Stimulated activated CD8-positive, alpha-beta memory T cell treated with anti-CD3 and anti-CD28 coated beads, Interleukin-2, amount 100 ng/mL, for 1 hour (primary cell): ENCODE measurements around the gene SYT9.
"Not testable (repeated sequence)": the region's sequence is repeated elsewhere in the genome, so short reads cannot be mapped to it uniquely, and the experiment has no call there.

Experiments
- DNase-seq, 2 donors: peaks; one replicate each; pipeline ENCODE4 v3.0.0-alpha.2; 2020; ENCODE audit warnings: low read depth in 2 of 2

Gene SYT9

DNA sequence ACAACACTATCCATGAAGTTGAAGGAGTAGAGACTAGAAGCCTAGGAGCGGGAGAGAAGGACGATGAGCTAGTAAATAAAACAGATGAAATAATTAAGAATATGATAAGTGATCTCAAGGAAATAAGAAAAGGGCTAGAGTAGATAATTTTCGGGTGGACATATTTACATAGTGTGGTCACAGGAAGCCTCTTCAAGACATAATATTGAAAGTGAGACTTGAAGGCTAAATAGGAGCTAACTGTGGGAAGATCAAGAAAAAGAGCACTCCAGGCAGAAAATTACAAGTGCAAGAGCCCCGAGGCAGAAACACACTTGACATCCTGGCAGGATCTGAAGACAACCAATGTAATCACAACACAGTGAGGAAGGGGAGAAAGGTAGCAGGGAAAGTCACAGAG lies 250.2 kb downstream of the SYT9 start:
- no peak for DNase-seq

DNA sequence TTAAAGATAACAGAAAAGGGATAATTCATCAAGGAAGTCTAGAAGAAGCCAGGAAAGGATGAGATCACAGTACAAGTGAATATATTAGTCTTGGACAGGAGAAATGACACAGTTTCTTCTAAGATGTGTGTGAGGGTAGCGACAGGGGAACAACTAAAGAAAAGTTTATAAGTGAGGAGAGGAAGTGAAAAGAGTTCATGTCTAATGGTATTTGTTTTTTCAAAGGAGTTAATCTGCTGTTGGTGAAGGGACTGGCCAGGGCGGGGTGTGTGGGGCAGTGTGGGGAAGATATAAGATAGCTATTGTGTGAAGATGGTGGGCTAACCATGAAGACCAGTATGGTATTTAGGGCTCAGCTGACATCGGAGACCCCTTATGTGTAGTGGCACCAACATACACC lies 254.5 kb downstream of the SYT9 start:
- DNase-seq: no peak

DNA sequence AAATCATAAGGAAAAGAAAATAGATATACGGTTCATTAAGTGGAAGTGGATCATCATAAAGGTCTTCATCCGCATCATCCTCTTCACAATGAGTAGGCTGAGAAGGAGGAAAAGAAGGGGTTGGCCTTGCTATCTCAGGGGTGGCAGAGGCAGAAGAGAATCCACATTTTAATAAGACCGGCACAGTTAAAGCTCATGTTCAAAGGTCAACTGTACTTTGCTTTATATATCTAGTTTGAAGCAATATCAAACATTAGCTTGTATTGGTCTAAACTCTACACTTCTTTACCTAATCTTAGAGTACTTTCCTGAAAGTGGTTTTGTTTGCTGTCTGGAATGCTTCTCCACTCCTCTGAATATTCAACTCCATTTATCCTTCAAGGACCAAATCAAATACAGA lies 256.4 kb downstream of the SYT9 start:
- no peak for DNase-seq

DNA sequence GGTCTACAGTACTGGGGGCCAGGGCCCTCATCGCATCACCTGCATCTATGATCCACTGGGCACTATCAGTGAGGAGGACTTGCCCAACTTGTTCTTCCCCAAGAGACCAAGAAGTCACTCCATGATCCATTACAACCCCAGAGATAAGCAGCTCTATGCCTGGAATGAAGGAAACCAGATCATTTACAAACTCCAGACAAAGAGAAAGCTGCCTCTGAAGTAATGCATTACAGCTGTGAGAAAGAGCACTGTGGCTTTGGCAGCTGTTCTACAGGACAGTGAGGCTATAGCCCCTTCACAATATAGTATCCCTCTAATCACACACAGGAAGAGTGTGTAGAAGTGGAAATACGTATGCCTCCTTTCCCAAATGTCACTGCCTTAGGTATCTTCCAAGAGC lies 258.3 kb downstream of the SYT9 start:
- no peak for DNase-seq

DNA sequence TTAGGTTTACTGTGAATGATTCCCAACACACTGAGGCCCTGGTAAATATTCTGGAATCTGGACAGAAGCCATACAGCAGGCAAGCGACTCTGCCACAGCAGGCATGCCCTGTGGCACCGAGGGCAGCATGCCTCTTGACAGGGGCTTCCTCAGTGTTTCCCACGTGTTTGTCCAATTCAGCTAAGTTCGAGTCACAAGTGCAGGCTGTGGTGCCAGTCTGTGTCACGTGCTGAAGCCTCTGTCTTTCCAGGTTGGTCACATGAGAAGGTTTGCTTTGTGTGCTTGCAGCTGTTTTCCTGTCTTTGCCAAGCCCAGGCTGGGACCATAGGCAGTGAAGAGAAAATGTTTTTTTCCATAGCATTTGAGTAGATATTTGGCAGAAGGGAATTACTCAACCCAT lies 259.7 kb downstream of the SYT9 start:
- no peak for DNase-seq

DNA sequence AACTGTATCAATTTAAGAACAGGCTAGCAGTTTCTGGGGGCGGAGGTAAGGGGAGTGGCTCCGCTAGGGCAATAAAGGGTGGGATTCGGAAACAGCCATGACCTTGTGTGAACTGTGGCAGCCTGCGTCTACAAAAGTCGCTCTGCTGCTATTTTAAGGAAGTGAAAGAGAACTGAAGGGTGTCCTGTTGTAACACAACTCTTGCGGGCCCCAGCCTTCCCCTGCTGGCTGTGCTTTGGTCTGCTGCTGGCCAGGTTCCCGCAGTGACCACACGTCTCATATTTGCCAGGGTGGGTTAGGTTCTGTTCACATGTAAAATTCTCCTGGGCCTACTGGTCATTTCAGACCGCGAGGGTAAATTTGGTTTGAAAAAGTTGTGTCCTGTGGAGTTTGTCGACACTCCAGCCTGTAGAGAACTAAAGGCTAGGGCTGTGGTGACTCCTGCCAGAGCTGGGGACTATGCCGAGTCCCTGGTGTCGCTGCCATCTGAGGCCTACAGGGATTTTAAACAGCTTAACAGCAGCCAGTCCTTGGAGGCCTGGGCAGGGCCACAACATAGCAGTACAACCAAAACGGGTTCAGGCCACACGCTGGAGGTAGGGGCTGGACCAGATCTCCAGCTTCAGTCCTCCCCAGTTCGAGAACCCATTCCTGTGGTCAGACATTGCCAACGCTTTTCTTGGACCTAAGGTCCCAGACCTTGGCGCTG lies 261.0 kb downstream of the SYT9 start:
- DNase-seq: no peak

DNA sequence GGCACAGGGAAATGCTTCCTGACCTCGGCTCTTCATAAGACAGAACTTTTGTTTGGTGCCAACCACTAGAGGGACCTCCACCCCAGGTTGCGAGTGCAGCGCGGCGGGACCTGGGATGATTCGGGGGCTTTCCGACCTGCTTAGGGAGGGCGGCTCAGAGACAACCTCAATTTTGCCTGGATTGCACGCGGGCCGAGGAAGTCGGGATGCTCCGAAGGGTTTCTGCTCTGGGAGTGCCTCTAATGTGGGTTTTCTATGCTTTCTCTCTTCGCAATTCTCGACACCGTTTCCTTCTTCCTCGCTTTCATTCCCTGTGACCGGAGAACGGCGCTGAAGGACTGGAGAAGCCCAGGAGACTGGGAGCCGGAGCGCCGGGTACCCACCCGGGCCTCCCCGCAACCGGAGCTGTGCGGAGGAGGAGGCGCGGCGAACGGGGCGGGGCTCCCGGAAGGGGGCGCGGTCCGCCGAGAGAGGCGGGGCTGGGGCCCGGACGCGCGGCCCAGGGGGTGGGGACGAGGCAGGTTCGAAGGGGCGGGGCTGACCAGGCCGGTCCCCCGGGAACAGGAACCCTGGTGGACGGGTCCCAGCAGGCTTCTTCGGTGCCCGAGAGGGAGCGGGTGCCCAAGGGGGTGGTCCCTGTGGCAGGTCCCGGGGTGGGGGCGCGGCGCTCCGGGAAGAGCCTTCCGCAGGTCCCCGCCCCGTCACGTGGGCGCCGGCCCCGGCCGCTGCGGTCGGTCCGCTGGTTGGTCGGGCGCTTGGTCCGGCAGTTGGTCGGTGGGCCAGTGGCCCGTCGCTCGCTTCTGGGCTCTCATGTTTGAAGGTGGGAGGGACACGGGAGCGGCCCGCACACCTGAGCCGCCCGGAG lies 261.8 kb downstream of the SYT9 start, which contains the start of gene PPFIBP2:
Gene PPFIBP2 (plus strand): TSS at position 766 of the 865 bp plus-strand sequence. CDS start 35,477 bp downstream, outside the sequence.
- DNase-seq: peak; percentile 66 to 70

DNA sequence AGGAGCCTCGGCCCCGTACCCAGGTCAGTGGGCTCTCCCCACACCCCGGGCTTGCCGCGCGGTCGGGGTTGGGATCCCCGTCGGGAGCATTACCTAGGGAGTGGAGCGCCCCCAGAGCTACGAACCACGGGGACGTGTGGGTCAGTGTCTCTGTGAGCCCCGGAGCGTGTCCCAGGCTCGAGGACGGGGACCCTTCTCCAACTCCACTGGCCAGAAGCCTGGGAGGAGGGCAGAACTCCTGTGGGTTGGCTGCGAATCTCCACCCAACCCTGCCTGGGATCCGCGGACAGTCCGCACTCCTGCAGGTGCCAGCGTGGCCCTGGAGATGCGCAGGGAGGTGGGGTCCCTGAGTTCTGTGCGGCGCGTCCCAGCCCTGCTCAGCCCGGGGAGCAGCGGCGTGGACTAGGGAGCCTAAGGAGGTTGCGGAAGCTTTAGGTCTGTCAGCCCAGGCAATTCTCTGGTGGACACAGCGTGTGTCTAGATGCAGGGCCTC lies 262.4 kb downstream of the SYT9 start:
- no peak for DNase-seq

DNA sequence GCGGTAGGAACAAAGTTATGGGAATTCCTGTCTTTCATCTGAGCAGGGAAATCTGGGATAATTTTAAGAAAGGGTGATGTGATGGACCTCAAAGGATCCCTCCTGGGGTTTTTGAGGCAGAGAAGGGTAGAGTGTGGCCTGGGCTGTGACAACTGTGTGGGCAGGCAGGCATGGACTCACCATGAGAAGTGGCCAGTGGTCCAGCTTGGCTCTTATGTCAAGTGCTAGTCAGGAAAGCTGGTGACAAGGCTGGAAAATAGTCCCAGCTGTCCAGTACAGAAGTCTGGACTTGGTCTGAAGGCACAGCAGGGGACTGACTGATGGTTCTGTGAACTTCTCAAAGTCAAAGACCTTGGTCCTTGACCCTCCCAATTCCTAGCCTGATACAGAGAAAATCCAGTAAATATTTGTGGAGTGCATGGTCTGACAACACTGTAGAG lies 263.8 kb downstream of the SYT9 start:
- DNase-seq: no peak

DNA sequence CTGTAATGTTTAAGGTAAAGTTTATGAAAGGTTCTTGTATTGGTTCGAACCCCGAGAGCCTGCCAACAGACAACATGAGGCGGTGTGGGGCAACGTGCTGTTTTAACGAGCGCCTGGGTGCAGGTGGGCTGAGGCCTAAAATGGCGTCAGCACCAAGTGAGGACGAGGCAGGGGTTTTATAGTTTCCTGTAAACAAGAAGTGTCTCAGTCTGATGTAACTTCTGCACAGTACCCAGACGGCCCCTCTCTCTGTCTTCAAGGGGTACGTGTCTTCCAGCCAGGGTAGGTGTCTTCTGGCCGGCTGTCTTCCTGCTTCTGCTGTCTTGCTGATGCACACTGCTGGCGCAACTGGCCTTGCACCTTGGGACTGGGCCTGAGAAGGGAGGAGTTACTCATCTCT lies 264.8 kb downstream of the SYT9 start:
- DNase-seq: no peak

DNA sequence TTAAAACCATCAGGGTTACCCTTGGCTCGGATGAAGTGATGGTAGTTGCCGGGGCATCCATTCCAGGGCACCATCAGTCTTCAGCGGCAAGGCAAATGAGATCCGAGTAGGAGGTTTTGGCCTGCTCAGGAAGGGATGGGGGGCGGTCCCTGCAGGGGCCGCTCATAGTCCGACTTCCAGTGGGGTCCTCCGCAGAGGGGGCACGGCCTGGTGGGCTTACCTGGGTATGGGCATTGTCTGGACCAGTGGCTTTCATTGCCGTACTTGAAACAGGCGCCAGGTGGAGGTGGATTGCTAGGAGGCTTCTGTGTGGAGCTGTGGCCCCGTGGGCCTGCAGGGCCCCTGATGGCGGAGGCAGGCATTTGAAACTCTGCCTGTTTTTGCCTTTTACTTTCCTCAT lies 266.0 kb downstream of the SYT9 start:
- not testable (repeated sequence) for DNase-seq
